BLaER1 (cell line): ENCODE results near the gene PRR15.

Experiments
- H3K27ac ChIP-seq: shearing (Covaris generic); formaldehyde crosslinking; 2 replicates; pipeline ENCODE4 v1.8.1; 2022
- H3K27me3 ChIP-seq: shearing (Covaris generic); formaldehyde crosslinking; 2 replicates; pipeline ENCODE4 v1.8.1; 2022
- H3K36me3 ChIP-seq: shearing (Covaris generic); formaldehyde crosslinking; 2 replicates; pipeline ENCODE4 v1.8.1; 2022
- H3K4me1 ChIP-seq: shearing (Covaris generic); formaldehyde crosslinking; 2 replicates; pipeline ENCODE4 v1.8.1; 2022
- H3K4me2 ChIP-seq: shearing (Covaris generic); formaldehyde crosslinking; 2 replicates; pipeline ENCODE4 v1.8.1; 2022
- H3K4me3 ChIP-seq: shearing (Covaris generic); formaldehyde crosslinking; 2 replicates; pipeline ENCODE4 v1.8.1; 2022
- H3K9ac ChIP-seq: shearing (Covaris generic); formaldehyde crosslinking; 2 replicates; pipeline ENCODE4 v1.8.1; 2022
- H3K9me3 ChIP-seq: shearing (Covaris generic); formaldehyde crosslinking; 2 replicates; pipeline ENCODE4 v1.8.1; 2022
- H4K20me1 ChIP-seq: shearing (Covaris generic); formaldehyde crosslinking; 2 replicates; pipeline ENCODE4 v1.8.1; 2022
- Cebpa-rat ChIP-seq: shearing (Covaris generic); IDR thresholded peaks from 2 replicates; pipeline ENCODE4 v1.8.1; 2022

PRR15 gene

DNA sequence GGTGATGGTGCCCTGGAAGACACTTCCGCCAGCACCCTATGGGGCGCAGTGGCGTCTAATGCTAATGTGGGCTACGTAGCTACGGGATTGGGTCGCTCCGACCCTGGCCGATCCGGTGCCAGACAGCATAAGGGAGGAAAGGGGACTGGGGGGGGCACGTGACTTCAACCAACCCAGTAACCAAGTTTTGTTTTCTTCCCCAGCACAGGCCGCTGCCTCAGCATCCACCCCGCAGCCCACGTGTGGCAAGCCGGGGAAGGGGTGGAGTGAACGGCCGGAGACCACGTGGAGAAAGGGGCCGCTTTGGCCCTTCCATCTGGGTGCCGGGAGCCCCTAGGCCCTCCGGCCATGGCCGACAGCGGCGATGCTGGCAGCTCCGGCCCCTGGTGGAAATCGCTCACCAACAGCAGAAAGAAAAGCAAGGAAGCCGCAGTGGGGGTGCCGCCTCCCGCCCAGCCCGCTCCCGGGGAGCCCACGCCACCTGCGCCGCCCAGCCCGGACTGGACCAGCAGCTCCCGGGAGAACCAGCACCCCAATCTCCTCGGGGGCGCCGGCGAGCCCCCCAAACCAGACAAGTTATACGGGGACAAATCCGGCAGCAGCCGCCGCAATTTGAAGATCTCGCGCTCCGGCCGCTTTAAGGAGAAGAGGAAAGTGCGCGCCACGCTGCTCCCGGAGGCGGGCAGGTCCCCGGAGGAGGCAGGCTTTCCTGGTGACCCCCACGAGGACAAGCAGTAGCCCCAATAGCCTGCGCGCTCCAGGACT lies 2.5 kb downstream of the PRR15 start:
- Histone ChIP-seq H3K27me3 (peaks cover 78% of the 10 kb centered on the region), H3K4me2 (peak overlapping the region; percentile 97), H4K20me1 (peaks cover 40% of the 10 kb centered on the region), H3K9ac (no peak overlapping the region), H3K36me3 (no peaks in the 10 kb centered on the region), H3K4me3 (peak overlapping the region; percentile 71), H3K9me3 (no peaks in the 10 kb centered on the region), H3K4me1 (peaks cover 33% of the 10 kb centered on the region), H3K27ac (no peak overlapping the region)
- no peak for TF ChIP-seq Cebpa-rat

DNA sequence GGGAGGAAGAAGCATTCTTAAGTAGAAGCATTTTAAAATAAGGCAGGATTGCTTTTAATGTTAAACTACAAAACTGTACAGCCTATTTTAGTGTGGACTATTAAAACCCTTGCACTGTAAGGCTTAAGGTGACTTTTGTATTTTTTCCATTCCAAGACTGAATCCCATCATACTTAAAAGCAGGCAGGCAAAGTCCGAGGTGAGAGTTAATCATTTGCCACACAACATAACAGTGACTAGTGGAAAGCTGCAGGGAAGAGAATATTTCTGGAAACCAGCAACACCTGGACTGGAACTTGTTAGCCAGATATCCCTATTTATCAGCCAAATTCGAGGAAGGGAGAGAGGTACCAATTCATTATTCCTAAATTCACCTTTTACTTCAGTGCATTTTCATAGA lies 3.5 kb downstream of the PRR15 start:
- Histone ChIP-seq H3K9me3 (no peaks in the 10 kb centered on the region), H3K4me2 (no peak overlapping the region), H3K9ac (no peak overlapping the region), H3K27me3 (peaks cover 71% of the 10 kb centered on the region), H3K4me3 (no peak overlapping the region), H3K27ac (no peak overlapping the region), H4K20me1 (peaks cover 40% of the 10 kb centered on the region), H3K36me3 (no peaks in the 10 kb centered on the region), H3K4me1 (peaks cover 33% of the 10 kb centered on the region)
- no peak for TF ChIP-seq Cebpa-rat

DNA sequence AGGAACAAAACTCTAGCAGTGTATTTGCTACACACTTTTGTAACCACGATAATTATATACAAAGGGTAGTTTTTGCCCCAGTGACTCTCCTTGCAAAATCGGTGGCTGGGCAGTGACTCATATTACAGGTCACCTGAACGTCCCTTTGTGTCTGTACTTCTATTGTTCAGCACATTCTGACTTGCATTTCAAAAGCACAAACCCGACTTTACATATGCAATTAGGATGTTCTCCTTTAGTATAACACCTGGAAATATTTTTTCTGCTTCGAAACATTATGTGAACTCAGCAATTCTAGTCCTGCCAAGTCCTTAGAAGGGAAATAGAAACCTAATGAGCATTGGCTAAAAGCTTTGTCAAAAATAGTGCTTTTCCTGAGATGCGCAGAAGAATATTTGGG lies 6.0 kb downstream of the PRR15 start:
- Histone ChIP-seq H3K27me3 (peaks cover 46% of the 10 kb centered on the region), H3K9me3 (no peaks in the 10 kb centered on the region), H3K36me3 (no peaks in the 10 kb centered on the region), H3K4me3 (no peak overlapping the region), H3K27ac (no peak overlapping the region), H4K20me1 (peaks cover 25% of the 10 kb centered on the region), H3K9ac (no peak overlapping the region), H3K4me2 (no peak overlapping the region), H3K4me1 (peaks cover 20% of the 10 kb centered on the region)
- no peak for TF ChIP-seq Cebpa-rat

DNA sequence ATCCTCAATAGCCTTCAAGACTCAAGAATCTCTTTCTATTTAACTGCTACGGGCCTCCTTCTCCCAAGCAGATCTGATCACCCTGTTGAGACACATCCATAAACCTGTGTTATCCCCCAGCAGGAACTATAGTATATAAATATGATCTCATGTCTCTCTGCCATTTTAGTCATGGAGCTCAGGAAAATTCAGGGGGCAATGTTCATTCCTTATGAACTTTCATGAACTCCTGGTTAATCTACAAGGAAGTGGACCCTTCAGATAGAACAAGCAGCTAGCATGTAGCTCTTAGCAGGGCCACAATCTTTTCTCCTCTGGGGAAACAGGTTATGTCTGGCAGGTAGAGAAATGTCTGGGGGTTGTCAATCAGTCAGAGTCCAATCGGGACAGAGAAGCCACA lies 8.9 kb downstream of the PRR15 start:
- no peaks in the 10 kb centered on the region; the same call in 1 of the 2 replicates for H4K20me1 ChIP-seq
- no peak for TF ChIP-seq Cebpa-rat
- H3K27ac ChIP-seq = no peak overlapping the region
- peaks cover 20% of the 10 kb centered on the region for H3K9me3 ChIP-seq
- no peaks in the 10 kb centered on the region for H3K36me3 ChIP-seq
- H3K27me3 ChIP-seq = peaks cover 17% of the 10 kb centered on the region
- no peak overlapping the region for H3K9ac ChIP-seq
- H3K4me1 ChIP-seq = no peaks in the 10 kb centered on the region
- H3K4me3 ChIP-seq = no peak overlapping the region
- H3K4me2 ChIP-seq = no peak overlapping the region

DNA sequence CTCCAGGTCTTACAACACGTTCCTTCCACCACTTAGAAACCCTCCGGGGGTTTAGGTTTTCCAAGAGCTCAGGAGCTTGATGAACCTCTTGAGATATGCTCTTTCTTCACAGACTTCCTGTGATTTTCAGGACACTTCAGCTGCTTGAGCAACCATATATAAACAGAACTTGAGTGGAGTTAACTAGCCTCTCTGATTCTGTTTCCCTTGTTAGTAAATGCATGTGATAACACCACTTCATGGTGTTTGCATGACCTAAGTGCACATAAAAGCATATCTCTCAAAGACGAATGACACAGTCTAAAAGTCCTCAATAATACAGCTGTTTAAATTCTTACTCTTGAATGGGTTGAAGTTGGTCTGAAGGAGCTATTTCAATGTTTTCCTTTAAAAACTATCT lies 9.9 kb downstream of the PRR15 start:
- Histone ChIP-seq H4K20me1 (no peaks in the 10 kb centered on the region), H3K27me3 (peaks cover 7% of the 10 kb centered on the region), H3K36me3 (no peaks in the 10 kb centered on the region), H3K4me1 (no peaks in the 10 kb centered on the region), H3K9ac (no peak overlapping the region), H3K4me3 (no peak overlapping the region), H3K9me3 (peaks cover 30% of the 10 kb centered on the region), H3K4me2 (no peak overlapping the region), H3K27ac (no peak overlapping the region)
- no peak for TF ChIP-seq Cebpa-rat

DNA sequence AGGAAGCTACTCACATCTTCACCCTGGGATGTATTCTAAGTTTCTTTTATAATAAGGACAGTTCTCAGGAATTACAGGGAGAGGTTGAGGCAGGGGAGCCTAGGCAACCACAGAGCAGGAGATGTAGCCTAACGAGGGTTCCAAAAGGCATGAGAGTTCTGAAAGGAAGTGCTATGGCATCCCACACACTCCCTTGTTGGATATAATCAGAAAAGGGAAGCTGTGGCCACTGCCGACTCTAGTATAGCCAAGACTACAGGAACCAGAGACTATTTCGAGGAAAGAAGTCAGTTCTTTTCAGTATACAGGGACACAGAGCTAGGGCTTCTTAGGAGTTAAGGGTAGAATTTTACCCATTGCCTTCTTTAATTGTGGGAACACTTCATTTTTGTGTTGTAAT lies 11.0 kb downstream of the PRR15 start:
- no peaks in the 10 kb centered on the region for H4K20me1 ChIP-seq
- no peak overlapping the region for H3K4me3 ChIP-seq
- H3K27ac ChIP-seq = no peak overlapping the region
- no peak overlapping the region for H3K9ac ChIP-seq
- peaks cover 41% of the 10 kb centered on the region for H3K9me3 ChIP-seq
- no peak for TF ChIP-seq Cebpa-rat
- H3K27me3 ChIP-seq = no peaks in the 10 kb centered on the region
- no peak overlapping the region for H3K4me2 ChIP-seq
- H3K4me1 ChIP-seq = no peaks in the 10 kb centered on the region
- no peaks in the 10 kb centered on the region for H3K36me3 ChIP-seq

DNA sequence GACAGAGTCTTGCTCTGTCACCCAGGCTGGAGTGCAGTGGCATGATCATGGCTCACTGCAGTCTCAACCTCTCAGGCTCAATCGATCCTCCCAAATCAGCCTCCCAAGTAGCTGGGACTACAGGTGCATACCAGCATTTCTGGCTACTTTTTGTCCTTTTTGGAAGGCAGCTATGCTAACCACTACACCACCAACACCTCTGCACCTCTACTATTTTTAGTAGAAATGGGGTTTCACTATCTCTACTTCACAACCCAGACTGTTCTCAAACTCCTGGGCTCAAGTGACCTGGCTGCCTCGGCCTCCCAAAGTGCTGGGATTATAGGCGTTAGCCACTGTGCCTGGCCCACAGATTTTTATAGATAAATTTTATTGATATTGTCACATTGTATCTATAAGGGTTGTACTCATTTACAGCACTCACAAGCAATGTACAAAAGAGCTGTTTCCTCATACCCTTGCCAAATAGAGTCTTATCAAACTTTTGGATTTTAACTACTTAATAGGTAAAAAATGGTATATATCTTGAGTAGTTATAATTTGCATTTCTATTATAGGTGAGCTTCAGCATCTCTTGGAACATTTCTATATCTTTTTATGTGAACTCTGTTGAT lies 23.7 kb downstream of the PRR15 start:
- no peak overlapping the region for H3K9ac ChIP-seq
- H3K27me3 ChIP-seq = no peaks in the 10 kb centered on the region
- H3K9me3 ChIP-seq = no peaks in the 10 kb centered on the region
- TF ChIP-seq Cebpa-rat = no peak
- H3K4me2 ChIP-seq = no peak overlapping the region
- no peaks in the 10 kb centered on the region for H4K20me1 ChIP-seq
- peaks cover 7% of the 10 kb centered on the region for H3K4me1 ChIP-seq
- H3K36me3 ChIP-seq = no peaks in the 10 kb centered on the region
- no peak overlapping the region for H3K27ac ChIP-seq
- no peak overlapping the region for H3K4me3 ChIP-seq

DNA sequence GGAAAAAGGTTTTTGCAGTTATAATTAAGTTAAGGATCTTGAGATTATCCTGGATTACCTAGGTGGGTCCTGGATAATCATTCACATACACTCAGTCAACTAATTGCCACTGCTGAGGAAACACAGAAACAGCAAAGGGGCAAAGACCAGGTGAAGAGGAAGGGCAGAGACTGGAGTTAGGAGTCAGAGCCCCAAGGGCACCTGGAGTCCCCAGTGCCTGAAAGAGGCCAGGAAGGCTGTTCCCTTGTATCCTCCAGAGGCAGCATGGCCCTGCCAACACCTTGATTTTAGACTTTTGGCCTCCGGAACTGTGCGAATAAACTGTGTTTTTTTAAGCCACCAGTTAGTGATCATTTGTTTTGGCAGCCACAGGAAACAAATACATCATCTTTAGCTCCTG lies 24.6 kb downstream of the PRR15 start:
- H3K9ac ChIP-seq = no peak overlapping the region
- no peaks in the 10 kb centered on the region for H3K36me3 ChIP-seq
- no peaks in the 10 kb centered on the region for H4K20me1 ChIP-seq
- H3K27me3 ChIP-seq = no peaks in the 10 kb centered on the region
- no peaks in the 10 kb centered on the region for H3K9me3 ChIP-seq
- H3K4me3 ChIP-seq = no peak overlapping the region
- TF ChIP-seq Cebpa-rat = no peak
- H3K4me2 ChIP-seq = peak overlapping the region; percentile 59; the same call in 1 of the 2 replicates
- no peak overlapping the region for H3K27ac ChIP-seq
- peaks cover 7% of the 10 kb centered on the region for H3K4me1 ChIP-seq

DNA sequence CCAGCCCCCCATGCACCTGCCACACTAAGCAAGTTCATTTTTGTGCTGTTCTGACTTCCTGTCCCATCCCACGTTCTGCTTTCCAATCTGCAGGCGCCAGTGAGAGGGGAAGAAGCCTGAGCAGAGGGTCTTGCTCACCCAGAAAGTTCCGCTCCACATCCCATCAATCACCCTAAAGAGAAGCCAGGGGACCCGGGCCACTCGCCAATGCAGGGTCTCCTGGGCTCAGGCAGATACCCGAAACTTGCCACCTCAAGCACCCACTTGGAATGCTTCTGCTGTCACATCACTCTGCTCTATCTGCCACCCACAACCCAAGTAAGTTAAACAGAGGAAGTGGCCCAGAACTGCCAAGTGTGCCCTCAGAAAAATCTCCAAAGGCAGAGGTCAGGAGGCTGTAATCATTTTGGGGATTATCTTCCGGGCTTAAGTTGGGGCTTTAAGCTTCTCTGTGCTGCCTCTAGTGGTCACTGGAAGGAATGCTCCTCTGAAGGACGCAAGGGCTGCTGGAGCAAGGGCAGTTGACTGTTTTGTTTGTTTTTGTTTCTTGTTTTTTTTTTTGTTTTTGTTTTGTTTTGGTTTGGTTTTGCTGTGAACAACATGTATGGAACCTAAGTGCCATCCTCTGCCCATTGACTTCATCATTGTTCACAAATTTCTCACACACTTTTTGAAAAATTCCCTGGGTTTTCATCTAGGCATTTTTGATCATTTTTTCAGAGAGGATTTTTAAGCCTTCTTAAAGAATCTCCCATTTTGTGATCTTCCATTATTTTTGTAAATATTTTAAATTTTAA lies 25.5 kb downstream of the PRR15 start:
- peak overlapping the region; percentile 59 for H3K4me2 ChIP-seq
- H3K4me3 ChIP-seq = no peak overlapping the region
- H3K4me1 ChIP-seq = peaks cover 7% of the 10 kb centered on the region
- H3K27me3 ChIP-seq = no peaks in the 10 kb centered on the region
- H3K27ac ChIP-seq = no peak overlapping the region
- H3K9me3 ChIP-seq = no peaks in the 10 kb centered on the region
- no peaks in the 10 kb centered on the region for H3K36me3 ChIP-seq
- H4K20me1 ChIP-seq = no peaks in the 10 kb centered on the region
- no peak overlapping the region for H3K9ac ChIP-seq
- no peak for TF ChIP-seq Cebpa-rat

DNA sequence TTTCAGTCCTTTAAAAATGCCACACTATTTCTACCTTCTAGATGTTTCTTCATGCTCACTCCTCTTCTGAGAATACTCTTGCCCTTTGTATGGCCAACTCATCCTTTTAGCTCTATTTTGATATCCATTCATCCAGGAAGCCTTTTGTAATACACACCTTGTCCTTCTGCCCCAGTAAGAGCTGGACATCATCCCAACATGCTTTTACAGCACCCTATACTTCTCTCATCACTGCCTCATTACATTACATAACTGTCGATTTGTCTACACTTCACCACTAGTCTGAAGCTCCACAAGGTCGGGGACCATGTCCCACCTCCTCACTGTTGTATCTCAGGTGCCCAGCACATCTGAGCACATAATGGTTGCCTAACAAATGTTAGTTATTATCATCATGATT lies 29.2 kb downstream of the PRR15 start:
- H3K9ac ChIP-seq = no peak overlapping the region
- H3K4me1 ChIP-seq = peaks cover 7% of the 10 kb centered on the region
- no peaks in the 10 kb centered on the region for H3K36me3 ChIP-seq
- no peak overlapping the region for H3K27ac ChIP-seq
- H3K4me2 ChIP-seq = no peak overlapping the region
- no peaks in the 10 kb centered on the region for H3K27me3 ChIP-seq
- no peaks in the 10 kb centered on the region for H4K20me1 ChIP-seq
- no peak for TF ChIP-seq Cebpa-rat
- H3K9me3 ChIP-seq = no peaks in the 10 kb centered on the region
- H3K4me3 ChIP-seq = no peak overlapping the region
